Ishikawa (cell line): ENCODE results near the gene LAMA1.

Source experiments
- CREB1 ChIP-seq: IDR thresholded peaks from 2 replicates; pipeline ENCODE4 v1.6.1; 2012; ENCODE audit warnings: low read depth
- EGR1 ChIP-seq: IDR thresholded peaks from 2 replicates; pipeline ENCODE4 v1.6.1; 2012
- EP300 ChIP-seq: IDR thresholded peaks from 2 replicates; pipeline ENCODE4 v1.6.1; 2012; ENCODE audit warnings: borderline replicate concordance
- FOXM1 ChIP-seq: IDR thresholded peaks from 2 replicates; pipeline ENCODE4 v1.6.1; 2012; ENCODE audit warnings: low read depth, borderline replicate concordance
- RAD21 ChIP-seq: IDR thresholded peaks from 2 replicates; pipeline ENCODE4 v1.6.1; 2012; ENCODE audit warnings: low read depth
- TAF1 ChIP-seq: IDR thresholded peaks from 2 replicates; pipeline ENCODE4 v1.6.1; 2012; ENCODE audit warnings: low read depth, mild to moderate bottlenecking
- YY1 ChIP-seq: IDR thresholded peaks from 2 replicates; pipeline ENCODE4 v1.6.1; 2012; ENCODE audit warnings: low read depth
- TF ChIP-seq, protein P1 (sequence below): IDR thresholded peaks from 2 replicates; pipeline ENCODE4 v1.6.1; 2012; ENCODE audit warnings: low read depth, mild to moderate bottlenecking

- TF ChIP-seq YY1 (no peak), FOXM1 (no peak), RAD21 (peak; percentile 68), CREB1 (no peak), EGR1 (no peak), EP300 (no peak), TAF1 (no peak)
- TF ChIP-seq, protein P1, sequence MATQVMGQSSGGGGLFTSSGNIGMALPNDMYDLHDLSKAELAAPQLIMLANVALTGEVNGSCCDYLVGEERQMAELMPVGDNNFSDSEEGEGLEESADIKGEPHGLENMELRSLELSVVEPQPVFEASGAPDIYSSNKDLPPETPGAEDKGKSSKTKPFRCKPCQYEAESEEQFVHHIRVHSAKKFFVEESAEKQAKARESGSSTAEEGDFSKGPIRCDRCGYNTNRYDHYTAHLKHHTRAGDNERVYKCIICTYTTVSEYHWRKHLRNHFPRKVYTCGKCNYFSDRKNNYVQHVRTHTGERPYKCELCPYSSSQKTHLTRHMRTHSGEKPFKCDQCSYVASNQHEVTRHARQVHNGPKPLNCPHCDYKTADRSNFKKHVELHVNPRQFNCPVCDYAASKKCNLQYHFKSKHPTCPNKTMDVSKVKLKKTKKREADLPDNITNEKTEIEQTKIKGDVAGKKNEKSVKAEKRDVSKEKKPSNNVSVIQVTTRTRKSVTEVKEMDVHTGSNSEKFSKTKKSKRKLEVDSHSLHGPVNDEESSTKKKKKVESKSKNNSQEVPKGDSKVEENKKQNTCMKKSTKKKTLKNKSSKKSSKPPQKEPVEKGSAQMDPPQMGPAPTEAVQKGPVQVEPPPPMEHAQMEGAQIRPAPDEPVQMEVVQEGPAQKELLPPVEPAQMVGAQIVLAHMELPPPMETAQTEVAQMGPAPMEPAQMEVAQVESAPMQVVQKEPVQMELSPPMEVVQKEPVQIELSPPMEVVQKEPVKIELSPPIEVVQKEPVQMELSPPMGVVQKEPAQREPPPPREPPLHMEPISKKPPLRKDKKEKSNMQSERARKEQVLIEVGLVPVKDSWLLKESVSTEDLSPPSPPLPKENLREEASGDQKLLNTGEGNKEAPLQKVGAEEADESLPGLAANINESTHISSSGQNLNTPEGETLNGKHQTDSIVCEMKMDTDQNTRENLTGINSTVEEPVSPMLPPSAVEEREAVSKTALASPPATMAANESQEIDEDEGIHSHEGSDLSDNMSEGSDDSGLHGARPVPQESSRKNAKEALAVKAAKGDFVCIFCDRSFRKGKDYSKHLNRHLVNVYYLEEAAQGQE, result no peak
Measured at GRCh38 chr18:6920099-6920955, 197.3 kb downstream of the LAMA1 start.
